Colonic mucosa (tissue), 4 donors: ENCODE measurements around the gene KRTAP10-6. TPM values are rescaled to one million over a fixed set of nuclear protein-coding genes. Genes with fewer than 3 reads are reported as not detected.

Source experiments
- DNase-seq: peaks from one replicate; pipeline ENCODE4 v3.0.0-alpha.2; 2020
- H3K27ac ChIP-seq: fragments of 200-600 bp; one replicate; pipeline ENCODE4 v1.8.0; 2021
- H3K27me3 ChIP-seq: fragments of 200-600 bp; one replicate; pipeline ENCODE4 v1.8.0; 2021
- H3K36me3 ChIP-seq: fragments of 200-600 bp; one replicate; pipeline ENCODE4 v1.8.0; 2021
- H3K4me1 ChIP-seq: fragments of 200-600 bp; one replicate; pipeline ENCODE4 v1.8.0; 2021; ENCODE audit warnings: mild to moderate bottlenecking
- H3K4me3 ChIP-seq: fragments of 200-600 bp; one replicate; pipeline ENCODE4 v1.8.0; 2021
- H3K9ac ChIP-seq, 2 donors: one replicate each; pipeline ENCODE4 v1.7.0; 2013; ENCODE audit warnings: control low read depth in 2 of 2, low read depth in 2 of 2, low read length in 2 of 2
- H3K9me3 ChIP-seq: fragments of 200-600 bp; one replicate; pipeline ENCODE4 v1.8.0; 2021
- intact Hi-C: fragments of 100-400 bp; cut with DNase I; formaldehyde crosslinking; loops from one replicate; pipeline ENCODE4 v1.14.1; 2022
- total RNA-seq, 2 donors: library from RNA; stranded (reverse); fragmentation: NEBNext Ultra II Directional in 1 of 2; extraction: Animal tissue kit (Norgen Biotek cat#: 25700) in 1 of 2; gene quantifications; one replicate each; pipeline ENCODE4 v1.2.1, GENCODE V29; 2021
- TF ChIP-seq, protein P1 (sequence below): fragments of 200-600 bp; IDR thresholded peaks from one replicate; pipeline ENCODE4 v1.8.0; 2022; ENCODE audit warnings: antibody characterized with exemption, mild to moderate bottlenecking
- donor health status: healthy.
- donor health status: DM: no; HTN: no; CAD: no.
- donor health status: DM: no; HTN: no; CAD: no.

The KRTAP10-6 gene
- total RNA-seq, 2 donors from 2014 or later: not detected

DNA sequence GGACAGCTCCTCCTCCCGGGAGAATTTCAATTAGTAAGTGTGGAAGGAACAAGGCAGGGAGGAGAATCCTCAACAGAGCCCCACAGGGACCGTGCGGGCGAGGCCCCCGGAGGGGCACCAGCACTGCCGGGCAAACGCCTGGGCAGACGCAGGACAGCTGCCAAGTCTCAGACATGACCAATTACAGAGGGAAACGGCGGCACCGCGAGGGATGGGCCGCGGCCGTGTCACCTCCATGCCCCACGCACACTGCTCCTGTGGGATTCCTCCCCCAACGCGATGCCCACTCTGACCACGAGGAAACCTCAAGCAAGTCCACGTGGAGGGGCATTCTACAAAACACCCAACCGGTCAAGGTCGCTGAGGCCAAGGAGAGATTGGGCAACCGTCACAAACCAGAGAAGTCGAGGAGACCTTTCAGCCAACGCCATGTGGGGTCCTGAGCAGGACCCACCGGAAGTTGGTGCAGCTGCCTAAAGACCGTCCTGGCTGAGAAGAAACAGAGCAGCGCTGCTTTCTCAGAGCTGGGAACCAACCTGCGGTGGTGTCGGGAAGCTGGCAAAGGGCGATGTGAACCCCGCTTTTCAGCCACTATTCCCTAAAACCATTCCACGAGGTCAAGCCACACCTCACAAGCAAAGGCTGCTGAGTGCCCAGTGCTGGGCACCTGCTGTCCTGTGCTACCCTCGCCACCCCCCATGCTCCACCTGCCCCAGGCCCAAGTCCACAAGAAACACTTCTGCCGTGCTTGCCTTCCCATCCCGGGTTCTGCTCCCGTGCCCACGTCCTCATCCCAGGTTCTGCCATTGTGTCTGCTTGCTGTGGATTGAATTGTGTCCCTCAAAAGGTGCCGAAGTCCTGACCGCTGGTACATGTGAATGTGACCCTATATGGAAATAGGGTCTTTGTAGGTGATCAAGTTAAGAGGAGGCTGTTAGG, 20.2 kb downstream of the KRTAP10-6 start:
- no peak overlapping the region for H3K27ac ChIP-seq
- no peak overlapping the region for H3K9ac ChIP-seq
- no peaks in the 10 kb centered on the region for H3K27me3 ChIP-seq
- TF ChIP-seq, protein P1, sequence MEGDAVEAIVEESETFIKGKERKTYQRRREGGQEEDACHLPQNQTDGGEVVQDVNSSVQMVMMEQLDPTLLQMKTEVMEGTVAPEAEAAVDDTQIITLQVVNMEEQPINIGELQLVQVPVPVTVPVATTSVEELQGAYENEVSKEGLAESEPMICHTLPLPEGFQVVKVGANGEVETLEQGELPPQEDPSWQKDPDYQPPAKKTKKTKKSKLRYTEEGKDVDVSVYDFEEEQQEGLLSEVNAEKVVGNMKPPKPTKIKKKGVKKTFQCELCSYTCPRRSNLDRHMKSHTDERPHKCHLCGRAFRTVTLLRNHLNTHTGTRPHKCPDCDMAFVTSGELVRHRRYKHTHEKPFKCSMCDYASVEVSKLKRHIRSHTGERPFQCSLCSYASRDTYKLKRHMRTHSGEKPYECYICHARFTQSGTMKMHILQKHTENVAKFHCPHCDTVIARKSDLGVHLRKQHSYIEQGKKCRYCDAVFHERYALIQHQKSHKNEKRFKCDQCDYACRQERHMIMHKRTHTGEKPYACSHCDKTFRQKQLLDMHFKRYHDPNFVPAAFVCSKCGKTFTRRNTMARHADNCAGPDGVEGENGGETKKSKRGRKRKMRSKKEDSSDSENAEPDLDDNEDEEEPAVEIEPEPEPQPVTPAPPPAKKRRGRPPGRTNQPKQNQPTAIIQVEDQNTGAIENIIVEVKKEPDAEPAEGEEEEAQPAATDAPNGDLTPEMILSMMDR: no peak
- no peaks in the 10 kb centered on the region for H3K4me1 ChIP-seq
- no peaks in the 10 kb centered on the region for H3K9me3 ChIP-seq
- no peaks in the 10 kb centered on the region for H3K36me3 ChIP-seq
- intact Hi-C loops: no loop called here
- no peak overlapping the region for H3K4me3 ChIP-seq
- DNase-seq: no peak

DNA sequence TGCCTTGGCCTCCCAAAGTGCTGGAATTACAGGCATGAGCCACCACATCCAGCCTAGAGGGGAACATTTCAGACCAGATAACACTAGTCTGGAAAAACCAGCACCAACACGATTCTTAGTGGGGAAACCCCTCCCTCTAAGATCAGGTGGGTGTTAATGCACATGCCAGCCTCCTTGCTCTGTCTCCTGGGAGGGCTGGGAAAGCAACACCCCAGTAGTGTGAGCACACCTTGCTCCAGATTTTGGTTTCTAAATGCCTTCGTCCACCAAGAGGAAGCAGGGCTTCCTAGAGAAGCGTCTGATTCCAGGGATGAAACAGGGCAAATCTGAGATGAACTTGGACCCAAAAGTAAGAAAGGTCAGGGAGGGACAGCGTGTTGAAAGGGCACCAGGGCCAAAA, 21.0 kb downstream of the KRTAP10-6 start:
- Histone ChIP-seq H3K9ac (no peak overlapping the region), H3K4me1 (no peaks in the 10 kb centered on the region), H3K9me3 (no peaks in the 10 kb centered on the region), H3K36me3 (no peaks in the 10 kb centered on the region), H3K27me3 (no peaks in the 10 kb centered on the region), H3K27ac (no peak overlapping the region), H3K4me3 (no peak overlapping the region)
- TF ChIP-seq, protein P1: no peak
- no peak for DNase-seq
- intact Hi-C loops: no loop called here

DNA sequence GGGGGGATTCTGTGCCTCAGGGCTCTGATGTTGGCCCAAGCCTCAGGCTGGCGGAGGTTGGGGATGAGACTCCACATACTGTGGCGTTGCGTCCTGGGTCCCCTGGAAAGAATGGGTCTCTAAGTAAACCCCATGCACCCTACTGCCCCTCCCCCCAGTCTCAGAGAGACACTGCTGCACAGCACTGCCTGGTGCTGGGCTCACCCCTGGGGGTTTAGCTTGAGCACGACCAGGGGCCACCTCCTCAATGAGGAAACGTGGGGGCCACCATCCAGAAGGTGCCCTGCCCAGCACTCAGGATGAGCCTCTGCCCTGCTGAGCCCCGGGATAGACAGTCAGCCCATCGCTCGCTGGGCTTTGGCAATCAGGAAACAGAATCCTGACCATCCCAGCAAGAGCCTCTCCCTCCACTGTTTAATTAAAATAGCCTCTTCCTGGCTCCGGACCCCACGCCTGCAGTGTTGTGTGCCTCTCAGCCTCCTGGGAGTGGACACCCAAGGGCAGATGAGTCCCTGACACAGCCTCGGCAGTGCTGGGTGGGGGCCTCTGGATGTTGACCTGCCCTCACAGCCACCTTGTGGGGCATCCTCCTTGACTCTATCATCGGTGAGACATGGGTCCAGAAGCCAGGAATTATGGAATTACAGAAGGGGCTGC, 22.3 kb downstream of the KRTAP10-6 start:
- Histone ChIP-seq H3K4me3 (no peak overlapping the region), H3K27ac (no peak overlapping the region), H3K9ac (no peak overlapping the region), H3K9me3 (no peaks in the 10 kb centered on the region), H3K27me3 (no peaks in the 10 kb centered on the region), H3K36me3 (no peaks in the 10 kb centered on the region), H3K4me1 (no peaks in the 10 kb centered on the region)
- TF ChIP-seq, protein P1: no peak
- intact Hi-C loops: no loop called here
- no peak for DNase-seq

DNA sequence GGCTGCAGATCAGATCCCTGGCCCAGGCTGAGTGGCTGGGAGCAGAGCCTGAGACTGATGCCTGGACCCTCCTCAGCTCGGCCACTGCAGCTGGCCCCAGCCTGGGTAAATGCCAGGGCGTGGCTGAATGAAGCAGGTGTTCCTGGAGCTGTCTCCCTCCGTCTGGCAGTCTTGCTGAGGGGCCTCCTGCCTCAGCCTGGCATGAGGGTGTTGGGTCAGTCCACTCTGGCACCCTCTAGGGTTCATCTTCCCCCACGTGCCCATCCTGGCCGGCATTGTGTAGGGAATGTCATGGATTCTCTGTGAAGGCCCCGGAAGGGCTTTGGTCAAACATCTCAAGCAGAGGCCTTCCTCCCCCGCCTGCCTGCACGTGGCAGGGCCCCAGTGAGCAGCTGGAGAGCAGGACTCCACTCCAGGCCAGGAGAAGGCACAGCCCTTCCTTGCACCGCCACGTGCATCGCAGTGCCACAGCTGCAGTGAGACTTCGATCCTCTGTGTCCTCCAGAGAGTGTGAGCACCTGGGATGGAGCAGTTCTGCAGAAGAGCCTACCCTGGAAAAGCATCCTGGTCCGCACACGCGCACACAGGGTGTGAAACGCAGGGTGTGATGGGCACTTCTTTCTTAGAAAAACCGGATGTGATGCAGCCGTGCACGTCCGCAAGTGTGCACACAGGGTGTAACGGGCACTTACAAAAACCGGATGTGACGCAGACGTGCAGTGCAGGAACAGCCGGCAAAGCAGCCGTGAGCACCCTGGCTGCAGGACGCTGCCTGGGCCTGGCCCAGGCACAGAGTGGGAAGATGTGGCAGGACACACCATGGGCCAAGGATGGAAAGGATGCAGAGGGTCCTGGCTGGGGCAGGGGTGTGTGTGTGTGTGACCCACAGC, 23.4 kb downstream of the KRTAP10-6 start:
- no peak overlapping the region for H3K4me3 ChIP-seq
- H3K9ac ChIP-seq: no peak overlapping the region
- H3K4me1 ChIP-seq: no peaks in the 10 kb centered on the region
- H3K27ac ChIP-seq: no peak overlapping the region
- no peaks in the 10 kb centered on the region for H3K36me3 ChIP-seq
- no peaks in the 10 kb centered on the region for H3K9me3 ChIP-seq
- TF ChIP-seq, protein P1: no peak
- no peak for DNase-seq
- intact Hi-C loops: no loop called here
- H3K27me3 ChIP-seq: no peaks in the 10 kb centered on the region

DNA sequence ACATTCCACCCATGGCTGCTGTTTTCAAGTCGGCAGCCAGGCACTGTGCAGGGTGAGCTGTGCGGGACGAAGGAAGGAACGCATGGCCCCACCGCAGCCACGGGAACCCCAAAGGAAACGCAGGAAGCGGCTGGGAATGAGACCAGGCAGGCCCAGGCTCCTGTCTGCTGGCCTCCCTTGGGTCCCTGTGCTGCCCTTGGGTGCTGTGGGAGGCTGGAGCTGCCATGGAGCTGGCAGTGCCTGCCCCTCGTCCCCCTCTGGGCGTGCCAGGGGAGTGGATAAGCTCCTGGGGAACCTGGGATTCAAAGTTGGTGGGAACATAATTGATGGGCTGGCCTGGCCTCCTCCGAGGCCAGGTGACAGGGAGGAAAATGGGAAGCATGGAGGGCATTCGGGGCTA, 24.0 kb downstream of the KRTAP10-6 start:
- intact Hi-C loops: no loop called here

More for the DNA sequence above, 24.0 kb downstream of the KRTAP10-6 start:
- Histone ChIP-seq H3K36me3 (no peaks in the 10 kb centered on the region), H3K4me3 (no peak overlapping the region), H3K9ac (no peak overlapping the region), H3K9me3 (no peaks in the 10 kb centered on the region), H3K4me1 (no peaks in the 10 kb centered on the region), H3K27me3 (no peaks in the 10 kb centered on the region), H3K27ac (no peak overlapping the region)
- no peak for DNase-seq
- TF ChIP-seq, protein P1: no peak
